Activated CD8-positive, alpha-beta T cell treated with anti-CD3 and anti-CD28 coated beads, Interleukin-2, amount 10 ng/mL, durations not matched to agents 7 days and 5 days (primary cell): ENCODE data around the gene TRMT112. TPM values are rescaled to one million over a fixed set of nuclear protein-coding genes. Genes with fewer than 3 reads are reported as not detected.
"Not testable (repeated sequence)": the region's sequence is repeated elsewhere in the genome, so short reads cannot be mapped to it uniquely, and the experiment has no call there.

ENCODE experiments used
- ATAC-seq: fragments of 150-1000 bp; cut with Tn5 transposase; one replicate; pipeline ENCODE4 v1.10.0; 2021; ENCODE audit warnings: moderate library complexity
- CTCF ChIA-PET: fragments of 350-600 bp; sonication (Branson Sonifier 250); formaldehyde crosslinking; loops from one replicate; lab custom pipeline; 2021; ENCODE audit warnings: antibody characterized with exemption; lab: Charles Lee
- POLR2A ChIA-PET: fragments of 350-600 bp; sonication (Branson Sonifier 250); formaldehyde crosslinking; loops from one replicate; lab custom pipeline; 2021; ENCODE audit warnings: antibody characterized with exemption; lab: Charles Lee
- DNase-seq: peaks from one replicate; pipeline ENCODE4 v3.0.0-alpha.2; 2020
- H3K27ac Mint-ChIP-seq: one replicate; pipeline ENCODE4 v1.8.0; 2021; ENCODE audit warnings: mild to moderate bottlenecking, mixed read lengths
- H3K27me3 Mint-ChIP-seq: one replicate; pipeline ENCODE4 v1.8.0; 2021; ENCODE audit warnings: low read depth, mixed read lengths
- H3K36me3 Mint-ChIP-seq: one replicate; pipeline ENCODE4 v1.8.0; 2021; ENCODE audit warnings: low read depth, mixed read lengths
- H3K4me1 Mint-ChIP-seq: one replicate; pipeline ENCODE4 v1.8.0; 2021; ENCODE audit warnings: low read depth, mixed read lengths
- H3K4me3 Mint-ChIP-seq: one replicate; pipeline ENCODE4 v1.8.0; 2021; ENCODE audit warnings: mild to moderate bottlenecking, mixed read lengths
- H3K9me3 Mint-ChIP-seq: one replicate; pipeline ENCODE4 v1.8.0; 2022; ENCODE audit warnings: mixed read lengths; ENCODE audit not compliant: insufficient read depth
- total RNA-seq, 2 experiments: library from RNA; stranded (reverse); gene quantifications; one replicate each; pipeline ENCODE4 v1.2.3, GENCODE V29; 2021

The TRMT112 gene
- total RNA-seq, 2 experiments from 2014 or later, result 154 to 165 TPM

GRCh38 chr11:64327375-64327774 is 10.0 kb upstream of the TRMT112 start:
- H3K9me3 Mint-ChIP-seq, result no peaks in the 10 kb centered on the region
- no peaks in the 10 kb centered on the region for H3K36me3 Mint-ChIP-seq
- peaks cover 2% of the 10 kb centered on the region for H3K27me3 Mint-ChIP-seq
- ChIA-PET POLR2A (interaction anchor here (1.8 kb wide), 1 partner anchor 9 kb away, joined by 5 read pairs; the partner anchor contains the start of gene PRDX5), CTCF (interaction anchor here (0.8 kb wide), 2 partner anchors 10 to 16 kb away, joined by 3 to 6 read pairs; partner anchors contain the start of gene TRMT112)
- H3K4me1 Mint-ChIP-seq, result peaks cover 24% of the 10 kb centered on the region
- DNase-seq (no peak), ATAC-seq (no peak)
- no peak overlapping the region for H3K4me3 Mint-ChIP-seq
- H3K27ac Mint-ChIP-seq, result no peak overlapping the region

GRCh38 chr11:64324692-64325469 is 7.5 kb upstream of the TRMT112 start:
- Mint-ChIP-seq H3K4me3 (no peak overlapping the region), H3K9me3 (no peaks in the 10 kb centered on the region), H3K4me1 (peaks cover 16% of the 10 kb centered on the region), H3K36me3 (peaks cover 14% of the 10 kb centered on the region), H3K27me3 (peaks cover 2% of the 10 kb centered on the region), H3K27ac (no peak overlapping the region)
- no peak for DNase-seq
- CTCF ChIA-PET, result no interaction called here
- POLR2A ChIA-PET, result no interaction called here
- no peak for ATAC-seq

GRCh38 chr11:64323984-64324383 is 6.6 kb upstream of the TRMT112 start:
- H3K9me3 Mint-ChIP-seq, H3K27me3 Mint-ChIP-seq, H3K27ac Mint-ChIP-seq, ATAC-seq, DNase-seq, H3K4me3 Mint-ChIP-seq: not testable (repeated sequence)
- Mint-ChIP-seq H3K4me1 (peaks cover 23% of the 10 kb centered on the region), H3K36me3 (peaks cover 14% of the 10 kb centered on the region)
- ChIA-PET POLR2A (interaction anchor here (0.5 to 1.6 kb wide), 4 partner anchors 15 to 507 kb away, joined by 3 to 5 read pairs (median 4); partner anchors contain the start of gene CCDC88B), CTCF (interaction anchor here (1.4 kb wide), 1 partner anchor 8 kb away, joined by 7 read pairs; no protein-coding TSS in a partner anchor)

- ChIA-PET POLR2A (interaction anchor here (0.5 to 1.6 kb wide), 4 partner anchors 14 to 507 kb away, joined by 3 to 5 read pairs (median 4); partner anchors contain the start of gene CCDC88B), CTCF (interaction anchor here (1.4 kb wide), 1 partner anchor 8 kb away, joined by 7 read pairs; no protein-coding TSS in a partner anchor)
- Mint-ChIP-seq H3K4me3 (no peak overlapping the region), H3K4me1 (peaks cover 27% of the 10 kb centered on the region), H3K9me3 (no peaks in the 10 kb centered on the region), H3K27me3 (peaks cover 2% of the 10 kb centered on the region), H3K27ac (no peak overlapping the region), H3K36me3 (peaks cover 14% of the 10 kb centered on the region)
- no peak for ATAC-seq
- DNase-seq, result no peak
Observed at GRCh38 chr11:64323373-64323772, 6.0 kb upstream of the TRMT112 start.

- DNase-seq (no peak), ATAC-seq (no peak)
- POLR2A ChIA-PET, result interaction anchor here (1.6 kb wide), 1 partner anchor 17 kb away, joined by 4 read pairs; the partner anchor contains the start of gene CCDC88B
- Mint-ChIP-seq H3K4me1 (peaks cover 31% of the 10 kb centered on the region), H3K9me3 (no peaks in the 10 kb centered on the region), H3K36me3 (peaks cover 14% of the 10 kb centered on the region), H3K4me3 (no peak overlapping the region), H3K27me3 (peaks cover 2% of the 10 kb centered on the region), H3K27ac (no peak overlapping the region)
- CTCF ChIA-PET, result interaction anchor here (0.6 to 1.4 kb wide), 2 partner anchors 9 to 32 kb away, joined by 3 to 7 read pairs; no protein-coding TSS in a partner anchor
Observed at GRCh38 chr11:64322925-64323260, 5.5 kb upstream of the TRMT112 start.

- ChIA-PET CTCF (interaction anchor here (0.9 kb wide), 1 partner anchor 117 kb away, joined by 3 read pairs; no protein-coding TSS in a partner anchor), POLR2A (no interaction called here)
- Mint-ChIP-seq H3K27ac (peak overlapping the region; percentile 43), H3K27me3 (no peaks in the 10 kb centered on the region), H3K4me1 (peaks cover 38% of the 10 kb centered on the region), H3K36me3 (peaks cover 26% of the 10 kb centered on the region), H3K4me3 (no peak overlapping the region), H3K9me3 (no peaks in the 10 kb centered on the region)
- DNase-seq, result no peak
- no peak for ATAC-seq
Observed at GRCh38 chr11:64321533-64321932, 4.2 kb upstream of the TRMT112 start.

- H3K4me3 Mint-ChIP-seq, result no peak overlapping the region
- peaks cover 43% of the 10 kb centered on the region for H3K4me1 Mint-ChIP-seq
- H3K9me3 Mint-ChIP-seq, result no peaks in the 10 kb centered on the region
- ChIA-PET POLR2A (no interaction called here), CTCF (no interaction called here)
- H3K36me3 Mint-ChIP-seq, result peaks cover 30% of the 10 kb centered on the region
- no peak for DNase-seq
- no peaks in the 10 kb centered on the region for H3K27me3 Mint-ChIP-seq
- no peak for ATAC-seq
- peak overlapping the region; percentile 57 for H3K27ac Mint-ChIP-seq
Observed at GRCh38 chr11:64321026-64321425, 3.7 kb upstream of the TRMT112 start.

GRCh38 chr11:64320556-64320955 is 3.2 kb upstream of the TRMT112 start:
- no peak for DNase-seq
- Mint-ChIP-seq H3K27ac (no peak overlapping the region), H3K9me3 (no peaks in the 10 kb centered on the region)

GRCh38 chr11:64318766-64319761 is 1.7 kb upstream of the TRMT112 start:
- no peak for DNase-seq

More at GRCh38 chr11:64320556-64320955, 3.2 kb upstream of the TRMT112 start:
- H3K4me3 Mint-ChIP-seq, result no peak overlapping the region
- CTCF ChIA-PET, result interaction anchor here (5.3 kb wide), 1 partner anchor 12 kb away, joined by 137 read pairs; no protein-coding TSS in a partner anchor
- POLR2A ChIA-PET, result no interaction called here
- peaks cover 43% of the 10 kb centered on the region for H3K4me1 Mint-ChIP-seq
- no peaks in the 10 kb centered on the region for H3K27me3 Mint-ChIP-seq
- peaks cover 30% of the 10 kb centered on the region for H3K36me3 Mint-ChIP-seq
- no peak for ATAC-seq

GRCh38 chr11:64317961-64318765 is 804 bp upstream of the TRMT112 start, which contains the start of gene PRDX5:
Gene PRDX5, plus strand, starts transcription at chr11:64318121. Its CDS starts 95 bp downstream, at chr11:64318216.
- Mint-ChIP-seq H3K9me3 (no peaks in the 10 kb centered on the region), H3K4me1 (peaks cover 47% of the 10 kb centered on the region), H3K27me3 (no peaks in the 10 kb centered on the region), H3K36me3 (peaks cover 41% of the 10 kb centered on the region), H3K4me3 (peak within 1 kb of the TSS; percentile 89), H3K27ac (peak within 1 kb of the TSS; percentile 100)
- DNase-seq (peak; percentile 96), ATAC-seq (peak; percentile 80)
- POLR2A ChIA-PET, result interaction anchor here (0.7 to 3.9 kb wide), 22 partner anchors 9 to 794 kb away, joined by 3 to 44 read pairs (median 4); partner anchors contain the start of genes BAD, CCDC88B, ESRRA and FERMT3
- CTCF ChIA-PET, result interaction anchor here (0.6 to 5.3 kb wide), 31 partner anchors 9 to 481 kb away, joined by 3 to 137 read pairs (median 4); partner anchors contain the start of genes BAD, CCDC88B, ESRRA and FERMT3

More at GRCh38 chr11:64318766-64319761, 1.7 kb upstream of the TRMT112 start:
- Mint-ChIP-seq H3K27ac (peak overlapping the region; percentile 100), H3K36me3 (peaks cover 40% of the 10 kb centered on the region), H3K9me3 (no peaks in the 10 kb centered on the region), H3K4me1 (peaks cover 44% of the 10 kb centered on the region), H3K27me3 (no peaks in the 10 kb centered on the region), H3K4me3 (peak overlapping the region; percentile 89)
- no peak for ATAC-seq
- POLR2A ChIA-PET, result interaction anchor here (2.3 to 3.9 kb wide), 5 partner anchors 13 to 112 kb away, joined by 12 to 44 read pairs (median 37); partner anchors contain the start of genes CCDC88B, ESRRA and FERMT3
- CTCF ChIA-PET, result interaction anchor here (1.2 to 5.3 kb wide), 7 partner anchors 13 to 115 kb away, joined by 3 to 137 read pairs (median 17); partner anchors contain the start of genes CCDC88B, ESRRA and FERMT3
